Heart right ventricle (tissue), 16 donors: Measurements from ENCODE around the gene ANKRD12. TPM values are rescaled to one million over a fixed set of nuclear protein-coding genes. Genes with fewer than 3 reads are reported as not detected.

ENCODE experiments used
- ATAC-seq, 8 donors: fragments of 200-7000 bp; cut with Tn5 transposase; one replicate each; pipeline ENCODE4 v1.9.1; 2020; ENCODE audit warnings: mild to moderate bottlenecking in 8 of 8, moderate library complexity in 8 of 8, moderate number of reproducible peaks in 1 of 8
- DNase-seq, 2 donors: peaks; one replicate each; pipeline ENCODE4 v3.0.0-alpha.2; 2020
- H3K27ac ChIP-seq, 10 donors: fragments of 200-600 bp; sonication (generic) in 2 of 10; one replicate each; pipeline versions ENCODE4 v1.5.0 to v1.8.0; 2020 to 2022; ENCODE audit warnings: mild to moderate bottlenecking in 3 of 10
- H3K27me3 ChIP-seq, 7 donors: fragments of 200-600 bp; one replicate each; pipeline ENCODE4 v1.8.0; 2021 to 2022; ENCODE audit warnings: mild to moderate bottlenecking in 2 of 7
- H3K36me3 ChIP-seq, 9 donors: fragments of 200-600 bp; sonication (generic) in 1 of 9; one replicate each; pipeline versions ENCODE4 v1.5.0 to v1.8.0; 2020 to 2022; ENCODE audit warnings: mild to moderate bottlenecking in 2 of 9
- H3K4me1 ChIP-seq, 9 donors: fragments of 200-600 bp; sonication (generic) in 1 of 9; one replicate each; pipeline versions ENCODE4 v1.5.0 to v1.8.0; 2020 to 2022; ENCODE audit warnings: mild to moderate bottlenecking in 4 of 9
- H3K4me3 ChIP-seq, 10 donors: fragments of 200-600 bp; sonication (generic) in 2 of 10; one replicate each; pipeline versions ENCODE4 v1.5.0 to v1.8.0; 2020 to 2022; ENCODE audit warnings: mild to moderate bottlenecking in 7 of 10, moderate library complexity in 2 of 10
- H3K9me3 ChIP-seq, 11 donors: fragments of 200-600 bp in 10 of 11; sonication (generic) in 2 of 11; one replicate each; pipeline versions ENCODE4 v1.5.0 to v1.8.0; 2013 to 2022; ENCODE audit warnings: mild to moderate bottlenecking in 2 of 11, control low read depth in 1 of 11, moderate library complexity in 1 of 11
- WGBS, 2 donors: extraction: QIAGEN DNeasy Blood & Tissue Kit; methylation state at CpG; one replicate each; pipeline ENCODE4 v1.1.7; 2013; ENCODE audit warnings: inconsistent platforms in 1 of 2; 5-methylcytosine and 5-hydroxymethylcytosine counted together
- intact Hi-C, 10 donors: fragments of 100-400 bp; cut with DNase I; formaldehyde crosslinking; loops; one replicate each; pipeline versions ENCODE4 v1.11.1 to v1.14.2; 2022
- polyA plus RNA-seq, 2 donors: library from polyadenylated mRNA; stranded (reverse); fragments of 200-250 nt; gene quantifications; one replicate each; pipeline ENCODE4 v1.2.3, GENCODE V29; 2013
- total RNA-seq, 10 donors: library from RNA; stranded (reverse); fragmentation: NEBNext Ultra II Directional in 3 of 10; extraction: Animal tissue kit (Norgen Biotek cat#: 25700) in 3 of 10; gene quantifications; one replicate each; pipeline versions ENCODE4 v1.2.1 to v1.2.4, GENCODE V29; 2021 to 2023
- TF ChIP-seq, protein P1 (sequence below), 9 donors: fragments of 200-600 bp; sonication (generic) in 2 of 9; IDR thresholded peaks; one replicate each; pipeline versions ENCODE4 v1.5.0 to v1.8.0; 2021 to 2022; ENCODE audit warnings: antibody characterized with exemption in 9 of 9, mild to moderate bottlenecking in 5 of 9, moderate library complexity in 1 of 9
- donor health status: Arrhythmogenic right ventricular cardiomyopathy.
- donor health status: ischemic (EF 13 %, LVEDD 7.1; RV severe dilation, severe dysfunction).
- donor health status: healthy with polysubstance abuse.
- donor health status: DM: no; HTN: yes; CAD: no.
- donor health status: DM: no; HTN: no; CAD: no.
- donor health status: ischemic (EF 25% LVEDD 6.9; RV normal size, moderate dysfunction).
- donor health status: ischemic (EF 25% LVEDD 5.7; RV mildly dilated, moderate dysfunction).
- donor health status: healthy.
- donor health status: DM: yes; HTN: yes; CAD: no.
- donor health status: Ischemic cardiomyopathy.
- donor health status: ischemic (EF 35%, LVEDD 5.7; RV mildly dilated, moderate dysfunction).
- donor health status: nonischemic (EF 11% LVEDD 7.7; RV severe dilation, severe dysfunction).
- donor health status: DM: yes; HTN: yes; CAD: no.
- donor health status: PGD.
- donor health status: ischemic (EF 29% LVEDD 5.4; RV normal size, mild dysfunction).
- donor health status: nonischemic (EF 23%, LVEDD 6.1; RV moderate dilation, normal function).

The ANKRD12 gene
- total and polyA plus RNA-seq, 12 donors = 3.1 to 70.2 (median 55.5) TPM

DNA sequence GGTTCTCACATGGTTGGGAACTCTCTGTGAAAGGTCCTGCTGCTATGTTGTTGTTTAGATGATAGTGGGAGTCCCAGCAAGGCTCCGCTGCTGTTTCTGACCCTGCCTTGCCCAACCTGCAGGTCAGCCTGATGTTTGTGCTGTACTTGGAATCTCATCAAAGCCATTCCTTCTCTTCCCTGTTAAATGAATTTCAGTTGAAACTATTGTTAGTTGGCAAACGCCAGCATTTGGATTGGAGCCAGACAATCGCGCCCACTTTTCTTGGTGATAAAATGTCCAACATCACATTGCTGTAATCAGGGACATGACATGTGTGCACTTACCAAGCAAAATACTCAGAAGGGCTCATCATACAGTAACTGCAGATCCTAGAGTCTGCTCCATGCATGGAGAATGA, 185.2 kb downstream of the ANKRD12 start:
- Histone ChIP-seq H3K4me1 (no peaks in the 10 kb centered on the region), H3K9me3 (peaks cover 0 to 8% (median 0%) of the 10 kb centered on the region in 11 donors), H3K36me3 (no peaks in the 10 kb centered on the region), H3K27me3 (no peaks in the 10 kb centered on the region), H3K27ac (no peak overlapping the region), H3K4me3 (no peak overlapping the region)
- DNase-seq (no peak), ATAC-seq (no peak)
- WGBS, 2 donors = 50 to 61% methylated on average over 4 of the region's 4 CpGs
- intact Hi-C loops = no loop called here
- TF ChIP-seq, protein P1, sequence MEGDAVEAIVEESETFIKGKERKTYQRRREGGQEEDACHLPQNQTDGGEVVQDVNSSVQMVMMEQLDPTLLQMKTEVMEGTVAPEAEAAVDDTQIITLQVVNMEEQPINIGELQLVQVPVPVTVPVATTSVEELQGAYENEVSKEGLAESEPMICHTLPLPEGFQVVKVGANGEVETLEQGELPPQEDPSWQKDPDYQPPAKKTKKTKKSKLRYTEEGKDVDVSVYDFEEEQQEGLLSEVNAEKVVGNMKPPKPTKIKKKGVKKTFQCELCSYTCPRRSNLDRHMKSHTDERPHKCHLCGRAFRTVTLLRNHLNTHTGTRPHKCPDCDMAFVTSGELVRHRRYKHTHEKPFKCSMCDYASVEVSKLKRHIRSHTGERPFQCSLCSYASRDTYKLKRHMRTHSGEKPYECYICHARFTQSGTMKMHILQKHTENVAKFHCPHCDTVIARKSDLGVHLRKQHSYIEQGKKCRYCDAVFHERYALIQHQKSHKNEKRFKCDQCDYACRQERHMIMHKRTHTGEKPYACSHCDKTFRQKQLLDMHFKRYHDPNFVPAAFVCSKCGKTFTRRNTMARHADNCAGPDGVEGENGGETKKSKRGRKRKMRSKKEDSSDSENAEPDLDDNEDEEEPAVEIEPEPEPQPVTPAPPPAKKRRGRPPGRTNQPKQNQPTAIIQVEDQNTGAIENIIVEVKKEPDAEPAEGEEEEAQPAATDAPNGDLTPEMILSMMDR (IDR thresholded peaks at IDR 0.05) = no peak

DNA sequence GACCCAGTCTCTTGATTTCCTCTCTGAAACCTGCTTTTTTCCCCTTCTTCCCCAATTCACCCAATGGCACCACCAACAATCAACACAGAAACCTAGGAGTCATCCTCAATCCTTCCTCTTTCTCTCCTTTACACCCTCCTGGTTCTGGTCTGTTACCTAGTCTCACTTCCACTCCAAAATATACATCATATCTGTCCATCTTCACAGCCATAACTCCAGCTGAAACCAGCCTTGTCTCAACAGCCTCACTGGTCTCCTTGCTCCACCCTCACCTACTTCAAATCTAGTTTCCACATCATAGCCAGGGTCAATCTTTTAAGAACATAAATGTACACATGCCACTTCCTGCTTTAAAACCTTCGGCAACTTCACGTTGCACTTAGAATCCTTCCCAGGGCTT, 186.2 kb downstream of the ANKRD12 start:
- H3K36me3 ChIP-seq = no peaks in the 10 kb centered on the region
- TF ChIP-seq, protein P1 (IDR thresholded peaks at IDR 0.05) = no peak
- intact Hi-C loops = no loop called here
- 85 to 88% methylated on average over 2 of the region's 2 CpGs for WGBS, 2 donors
- H3K27me3 ChIP-seq = no peaks in the 10 kb centered on the region
- DNase-seq = no peak
- peaks cover 0 to 10% (median 0%) of the 10 kb centered on the region in 11 donors for H3K9me3 ChIP-seq
- H3K27ac ChIP-seq = no peak overlapping the region
- H3K4me3 ChIP-seq = no peak overlapping the region
- ATAC-seq = no peak
- no peaks in the 10 kb centered on the region for H3K4me1 ChIP-seq

DNA sequence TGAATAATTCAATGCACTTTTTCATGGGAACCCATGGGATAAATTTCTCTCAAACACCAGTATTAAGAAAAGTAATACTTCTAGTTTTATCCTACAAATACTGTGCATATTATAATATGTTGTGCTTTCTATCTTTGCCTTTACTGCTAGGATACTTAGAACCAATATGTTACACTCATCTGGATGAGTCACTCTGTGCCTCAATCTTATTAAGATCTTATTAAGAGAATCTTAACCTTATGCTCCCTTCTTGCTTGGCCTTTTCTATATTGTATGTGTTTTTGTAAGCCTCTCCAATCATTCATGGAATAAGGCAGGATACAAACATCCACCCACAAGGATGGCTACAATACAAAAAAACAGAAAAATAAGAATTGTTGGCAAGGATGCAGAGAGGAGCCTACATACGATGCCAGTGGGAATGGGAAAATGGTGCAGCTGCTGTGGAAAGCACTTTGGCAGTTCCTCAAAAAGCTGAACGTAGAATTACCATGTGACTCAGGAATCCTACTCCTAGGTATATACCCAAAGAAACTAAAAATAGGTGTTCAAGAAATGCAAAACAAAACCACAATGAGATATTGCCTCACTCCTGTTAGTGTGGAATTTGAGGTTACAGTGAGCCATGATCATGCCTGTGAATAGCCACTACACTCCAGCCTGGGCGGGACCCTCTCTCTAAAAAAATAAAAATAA, 187.3 kb downstream of the ANKRD12 start:
- no peaks in the 10 kb centered on the region for H3K27me3 ChIP-seq
- peaks cover 0 to 22% (median 5%) of the 10 kb centered on the region in 11 donors for H3K9me3 ChIP-seq
- intact Hi-C loops = no loop called here
- H3K4me3 ChIP-seq = no peak overlapping the region
- DNase-seq (no peak), ATAC-seq (no peak)
- H3K27ac ChIP-seq = no peak overlapping the region
- no peaks in the 10 kb centered on the region for H3K36me3 ChIP-seq
- H3K4me1 ChIP-seq = no peaks in the 10 kb centered on the region
- TF ChIP-seq, protein P1 (IDR thresholded peaks at IDR 0.05) = no peak
- 47 to 50% methylated on average over 3 of the region's 3 CpGs for WGBS, 2 donors

DNA sequence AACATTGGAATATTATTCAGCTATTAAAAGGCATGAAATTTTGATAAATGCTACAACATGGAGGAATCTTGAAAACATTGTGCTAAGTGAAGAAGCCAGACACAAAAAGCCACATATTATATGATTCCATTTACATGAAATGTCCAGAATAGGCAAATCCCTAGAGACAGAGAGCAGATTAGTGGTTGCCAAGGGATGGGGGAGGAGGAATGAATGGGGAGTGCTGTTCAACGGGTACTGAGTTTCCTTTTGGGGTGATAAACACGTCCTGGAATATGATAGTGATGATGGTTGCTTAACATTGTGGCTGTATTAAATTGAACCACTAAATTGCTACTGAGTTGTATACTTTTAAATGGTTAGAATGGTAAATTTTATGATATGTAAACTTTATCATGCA, 189.1 kb downstream of the ANKRD12 start:
- Histone ChIP-seq H3K36me3 (no peaks in the 10 kb centered on the region), H3K27me3 (no peaks in the 10 kb centered on the region), H3K27ac (no peak overlapping the region), H3K9me3 (peaks cover 0 to 14% (median 5%) of the 10 kb centered on the region in 11 donors), H3K4me1 (no peaks in the 10 kb centered on the region), H3K4me3 (no peak overlapping the region)
- TF ChIP-seq, protein P1 (IDR thresholded peaks at IDR 0.05) = no peak
- intact Hi-C loops = no loop called here
- WGBS, 2 donors = 34% methylated on average over 2 of the region's 2 CpGs
- DNase-seq = no peak
- no peak for ATAC-seq
